ENCODE data around the gene CYP2S1. TPM values are rescaled to one million over a fixed set of nuclear protein-coding genes. Genes with fewer than 3 reads are reported as not detected.

The CYP2S1 gene
- total RNA-seq, 1 donor from 2014 or later = 7.1 TPM

GRCh38 chr19:41249707-41250423, 56.8 kb downstream of the CYP2S1 start:
- Histone ChIP-seq H3K9me3 (no peaks in the 10 kb centered on the region), H3K36me3 (peaks cover 0 to 69% of the 10 kb centered on the region in 2 donors), H3K4me1 (no peaks in the 10 kb centered on the region), H3K4me3 (no peak overlapping the region), H3K27me3 (no peaks in the 10 kb centered on the region), H3K27ac (no peak overlapping the region)
- no peak for DNase-seq (ENCODE audit: extremely low spot score in 2 of 2)
- intact Hi-C loops (cut with DNase I) = loop anchor here (5.0 kb wide), 1 partner anchor 43 kb away; no protein-coding TSS in a partner anchor
- TF ChIP-seq POLR2A (IDR thresholded peaks at IDR 0.05) (no peak), CTCF (IDR thresholded peaks at IDR 0.05) (no peak), POLR2AphosphoS5 (IDR thresholded peaks at IDR 0.05; ENCODE audit: insufficient read depth in 1 of 2, low read depth in 1 of 2) (no peak)

GRCh38 chr19:41253660-41254059, 60.6 kb downstream of the CYP2S1 start:
- peaks cover under 1 to 83% of the 10 kb centered on the region in 2 donors for H3K36me3 ChIP-seq
- H3K27me3 ChIP-seq = no peaks in the 10 kb centered on the region
- H3K4me1 ChIP-seq = no peaks in the 10 kb centered on the region
- no peak for DNase-seq (ENCODE audit: extremely low spot score in 2 of 2)
- no peaks in the 10 kb centered on the region for H3K9me3 ChIP-seq
- no peak overlapping the region for H3K4me3 ChIP-seq
- TF ChIP-seq POLR2A (IDR thresholded peaks at IDR 0.05) (no peak), CTCF (IDR thresholded peaks at IDR 0.05) (no peak), POLR2AphosphoS5 (IDR thresholded peaks at IDR 0.05; ENCODE audit: insufficient read depth in 1 of 2, low read depth in 1 of 2) (no peak)
- intact Hi-C loops (cut with DNase I) = loop anchor here (5.0 kb wide), 1 partner anchor 46 kb away; no protein-coding TSS in a partner anchor
- no peak overlapping the region for H3K27ac ChIP-seq

GRCh38 chr19:41255171-41255570, 62.2 kb downstream of the CYP2S1 start:
- DNase-seq (ENCODE audit: extremely low spot score in 2 of 2) = no peak
- Histone ChIP-seq H3K4me1 (no peaks in the 10 kb centered on the region), H3K36me3 (peaks cover 5 to 90% of the 10 kb centered on the region in 2 donors)

More at GRCh38 chr19:41255171-41255570, 62.2 kb downstream of the CYP2S1 start:
- intact Hi-C loops (cut with DNase I) = no loop called here
- H3K9me3 ChIP-seq = no peaks in the 10 kb centered on the region
- TF ChIP-seq POLR2AphosphoS5 (IDR thresholded peaks at IDR 0.05; ENCODE audit: insufficient read depth in 1 of 2, low read depth in 1 of 2) (no peak), POLR2A (IDR thresholded peaks at IDR 0.05) (no peak), CTCF (IDR thresholded peaks at IDR 0.05) (no peak)
- no peaks in the 10 kb centered on the region for H3K27me3 ChIP-seq
- no peak overlapping the region for H3K4me3 ChIP-seq
- H3K27ac ChIP-seq = no peak overlapping the region

Other genes with a start within 250 kb of the CYP2S1 start
- gene CYP2B6, start 201.9 kb upstream of the CYP2S1 start, total RNA-seq = not detected
- not detected for gene CYP2A13, start 104.8 kb upstream of the CYP2S1 start, total RNA-seq
- gene CYP2F1, start 78.8 kb upstream of the CYP2S1 start, total RNA-seq = not detected
- gene AXL, start 26.0 kb downstream of the CYP2S1 start, total RNA-seq = 53.5 TPM
- gene HNRNPUL1, start 71.2 kb downstream of the CYP2S1 start, total RNA-seq = 116 TPM
- gene CCDC97, start 117.0 kb downstream of the CYP2S1 start, total RNA-seq = 16.9 TPM
- gene TGFB1, start 160.7 kb downstream of the CYP2S1 start, total RNA-seq = 53.3 TPM
- gene B9D2, start 170.9 kb downstream of the CYP2S1 start, total RNA-seq = not detected
- gene TMEM91, start 183.3 kb downstream of the CYP2S1 start, total RNA-seq = 34.4 TPM
- 15.2 TPM for gene EXOSC5, start 204.1 kb downstream of the CYP2S1 start, total RNA-seq
- gene BCKDHA, start 204.6 kb downstream of the CYP2S1 start, total RNA-seq = 68.5 TPM
- gene B3GNT8, start 234.2 kb downstream of the CYP2S1 start, total RNA-seq = 35.8 TPM
- gene DMAC2, start 246.7 kb downstream of the CYP2S1 start, total RNA-seq = 39.8 TPM
- not detected for gene ERICH4, start 249.9 kb downstream of the CYP2S1 start, total RNA-seq

Measured in vagina (tissue), 2 donors.